ENCODE data around the gene SEC23B. TPM values are rescaled to one million over a fixed set of nuclear protein-coding genes. Genes with fewer than 3 reads are reported as not detected.
"Not testable (repeated sequence)": the region's sequence is repeated elsewhere in the genome, so short reads cannot be mapped to it uniquely, and the experiment has no call there.

The SEC23B gene
- total RNA-seq, 5 donors from 2014 or later (not counting 1 experiment from before 2014, with no cell fraction given): 34.7 to 51.3 (median 42.1) TPM

DNA sequence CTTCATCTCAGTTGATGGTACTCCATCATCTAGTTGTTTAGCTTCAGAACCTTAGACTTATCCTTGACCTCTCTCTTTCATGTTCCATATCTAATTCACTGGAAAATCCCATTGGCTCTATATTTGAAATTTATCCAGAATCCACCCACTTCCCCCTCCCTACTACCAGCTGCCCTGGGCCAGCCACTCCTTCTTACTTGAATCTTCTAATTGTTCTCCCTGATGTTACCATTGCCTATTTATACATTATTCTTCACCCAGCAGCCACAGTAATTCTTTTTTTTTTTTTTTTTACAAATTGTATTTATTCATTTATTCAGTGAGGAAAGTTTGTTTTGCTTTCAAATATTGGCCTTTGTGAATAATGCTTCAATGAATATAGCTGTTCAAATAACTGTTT, 8.2 kb downstream of the SEC23B start:
- H3K36me3 Mint-ChIP-seq: peaks cover 23% of the 10 kb centered on the region
- H3K9me3 Mint-ChIP-seq: no peaks in the 10 kb centered on the region
- H3K4me3 Mint-ChIP-seq: no peak overlapping the region
- no peak overlapping the region for H3K27ac ChIP-seq (ENCODE audit: low read length)
- no peak overlapping the region for H3K4me3 ChIP-seq (ENCODE audit: control insufficient read depth in 1 of 2, extremely low read depth in 1 of 2, low read length in 1 of 2)
- ATAC-seq (replicated peaks in 1 of 4) (no peak), DNase-seq (no peak)
- no peaks in the 10 kb centered on the region for H3K27me3 Mint-ChIP-seq
- no peaks in the 10 kb centered on the region for H3K27me3 ChIP-seq (replicated peaks in 1 of 2; ENCODE audit: control insufficient read depth in 2 of 2, extremely low read depth in 1 of 2, insufficient read depth in 2 of 2, low read length in 1 of 2)
- H3K27ac Mint-ChIP-seq: no peak overlapping the region
- H3K4me1 Mint-ChIP-seq: peaks cover 16 to 30% (median 20%) of the 10 kb centered on the region in 3 donors
- ChIA-PET CTCF (interaction anchor here in 1 of 2 donors (0.5 to 0.9 kb wide), 2 partner anchors 9 to 138 kb away, joined by 3 to 4 read pairs; no protein-coding TSS in a partner anchor), POLR2A (interaction anchor here (0.6 to 1.2 kb wide), 9 partner anchors 9 to 1903 kb away, joined by 4 to 10 read pairs (median 7); no protein-coding TSS in a partner anchor)
- no peaks in the 10 kb centered on the region for H3K9me3 ChIP-seq
- H3K4me1 ChIP-seq (ENCODE audit: control insufficient read depth in 1 of 2, extremely low read depth in 1 of 2, insufficient read depth in 2 of 2, low read length in 2 of 2): peaks cover 0 to 4% of the 10 kb centered on the region in 2 experiments
- H3K36me3 ChIP-seq (ENCODE audit: control insufficient read depth in 2 of 2, extremely low read depth in 1 of 2, insufficient read depth in 1 of 2, low read length in 1 of 2): peaks cover 2 to 27% of the 10 kb centered on the region in 2 donors

DNA sequence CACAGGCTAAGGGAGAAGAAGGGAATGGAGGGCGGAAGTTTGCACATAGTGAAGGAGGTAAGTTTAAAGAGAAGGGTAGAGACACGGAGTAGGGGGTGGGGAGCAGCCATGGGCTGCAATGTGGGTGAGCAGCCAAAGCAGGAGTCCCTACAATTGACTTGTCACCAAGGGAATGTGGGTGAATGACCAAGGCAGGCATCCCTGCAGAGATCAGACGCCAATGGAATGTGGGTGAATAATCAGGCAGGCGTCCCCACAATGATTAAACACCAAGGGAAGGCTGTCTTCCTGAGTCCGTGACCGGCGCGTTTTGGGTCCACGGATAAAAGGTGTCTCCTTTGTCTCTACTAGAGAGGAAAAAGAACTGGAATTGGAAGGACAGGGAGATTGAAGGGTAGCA, 14.3 kb downstream of the SEC23B start:
- H3K36me3 Mint-ChIP-seq: peaks cover 26% of the 10 kb centered on the region
- H3K4me3 Mint-ChIP-seq; H3K9me3 ChIP-seq; DNase-seq; H3K27me3 ChIP-seq (replicated peaks in 1 of 2; ENCODE audit: control insufficient read depth in 2 of 2, extremely low read depth in 1 of 2, insufficient read depth in 2 of 2, low read length in 1 of 2); H3K27me3 Mint-ChIP-seq; POLR2A ChIA-PET; H3K27ac Mint-ChIP-seq; CTCF ChIA-PET; H3K4me1 Mint-ChIP-seq; ATAC-seq (replicated peaks in 1 of 4); H3K27ac ChIP-seq (ENCODE audit: low read length); H3K4me3 ChIP-seq (ENCODE audit: control insufficient read depth in 1 of 2, extremely low read depth in 1 of 2, low read length in 1 of 2); H3K9me3 Mint-ChIP-seq; H3K4me1 ChIP-seq (ENCODE audit: control insufficient read depth in 1 of 2, extremely low read depth in 1 of 2, insufficient read depth in 2 of 2, low read length in 2 of 2): not testable (repeated sequence)
- peaks cover 9 to 32% of the 10 kb centered on the region in 2 donors for H3K36me3 ChIP-seq (ENCODE audit: control insufficient read depth in 2 of 2, extremely low read depth in 1 of 2, insufficient read depth in 1 of 2, low read length in 1 of 2)
- WGBS (ENCODE audit: insufficient coverage): 94% methylated on average over 5 of the region's 9 CpGs

DNA sequence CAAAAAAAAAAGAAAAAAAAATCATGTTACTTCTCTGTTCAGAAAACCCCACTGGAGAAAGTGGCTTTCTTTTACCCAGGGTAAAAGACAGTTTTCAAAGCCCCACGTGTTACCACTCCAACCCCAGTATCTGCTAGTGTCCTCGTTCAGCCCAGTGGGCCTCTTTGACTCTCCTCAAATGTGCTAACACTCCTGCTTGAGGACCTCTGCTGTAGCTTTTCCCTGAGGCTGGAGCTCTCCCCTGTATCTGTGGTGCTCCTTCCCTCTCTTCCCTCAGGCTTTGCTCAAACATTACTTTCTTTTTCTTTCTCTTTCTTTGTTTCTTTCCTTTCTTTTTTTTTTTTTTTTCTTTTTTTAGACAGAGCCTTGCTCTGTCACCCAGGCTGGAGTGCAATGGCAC, 15.3 kb downstream of the SEC23B start:
- WGBS (ENCODE audit: insufficient coverage): 100% methylated on average over 2 of the region's 2 CpGs

DNA sequence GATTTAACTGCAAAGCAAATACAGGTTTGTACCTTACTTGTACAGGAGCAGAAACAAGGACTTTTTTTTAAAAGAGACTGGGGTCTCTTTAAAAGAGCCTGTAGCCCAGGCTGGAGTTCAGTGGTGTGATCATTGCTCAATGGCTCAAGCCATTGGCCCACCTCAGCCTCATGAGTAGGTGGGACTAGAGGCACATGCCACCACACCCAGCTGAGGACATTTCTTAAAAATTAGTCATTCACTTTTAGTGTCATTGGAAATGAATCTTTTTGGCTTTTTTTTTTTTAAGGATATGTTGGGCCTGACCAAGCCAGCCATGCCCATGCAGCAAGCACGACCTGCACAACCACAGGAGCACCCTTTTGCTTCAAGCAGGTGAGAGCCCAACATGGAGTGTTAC, 16.9 kb downstream of the SEC23B start:
- H3K27me3 ChIP-seq (replicated peaks in 1 of 2; ENCODE audit: control insufficient read depth in 2 of 2, extremely low read depth in 1 of 2, insufficient read depth in 2 of 2, low read length in 1 of 2): no peaks in the 10 kb centered on the region
- H3K4me3 ChIP-seq (ENCODE audit: control insufficient read depth in 1 of 2, extremely low read depth in 1 of 2, low read length in 1 of 2): no peak overlapping the region
- Mint-ChIP-seq H3K27ac (no peak overlapping the region), H3K4me1 (no peaks in the 10 kb centered on the region), H3K36me3 (peaks cover 45% of the 10 kb centered on the region), H3K4me3 (no peak overlapping the region), H3K9me3 (no peaks in the 10 kb centered on the region), H3K27me3 (no peaks in the 10 kb centered on the region)
- ChIA-PET CTCF (no interaction called here), POLR2A (no interaction called here)
- H3K4me1 ChIP-seq (ENCODE audit: control insufficient read depth in 1 of 2, extremely low read depth in 1 of 2, insufficient read depth in 2 of 2, low read length in 2 of 2): no peaks in the 10 kb centered on the region
- peaks cover 15 to 55% of the 10 kb centered on the region in 2 donors for H3K36me3 ChIP-seq (ENCODE audit: control insufficient read depth in 2 of 2, extremely low read depth in 1 of 2, insufficient read depth in 1 of 2, low read length in 1 of 2)
- DNase-seq: no peak
- no peak for ATAC-seq (replicated peaks in 1 of 4)
- H3K9me3 ChIP-seq: no peaks in the 10 kb centered on the region
- H3K27ac ChIP-seq (ENCODE audit: low read length): no peak overlapping the region
- no CpG with 5 or more reads among the region's 1 CpG for WGBS (ENCODE audit: insufficient coverage)

More for the DNA sequence above, 15.3 kb downstream of the SEC23B start:
- Mint-ChIP-seq H3K9me3 (no peaks in the 10 kb centered on the region), H3K27me3 (no peaks in the 10 kb centered on the region), H3K27ac (no peak overlapping the region), H3K4me3 (no peak overlapping the region), H3K36me3 (peaks cover 30% of the 10 kb centered on the region), H3K4me1 (no peaks in the 10 kb centered on the region)
- Histone ChIP-seq H3K4me3 (ENCODE audit: control insufficient read depth in 1 of 2, extremely low read depth in 1 of 2, low read length in 1 of 2) (no peak overlapping the region), H3K4me1 (ENCODE audit: control insufficient read depth in 1 of 2, extremely low read depth in 1 of 2, insufficient read depth in 2 of 2, low read length in 2 of 2) (no peaks in the 10 kb centered on the region), H3K36me3 (ENCODE audit: control insufficient read depth in 2 of 2, extremely low read depth in 1 of 2, insufficient read depth in 1 of 2, low read length in 1 of 2) (peaks cover 9 to 39% of the 10 kb centered on the region in 2 donors), H3K27ac (ENCODE audit: low read length) (no peak overlapping the region), H3K9me3 (no peaks in the 10 kb centered on the region), H3K27me3 (replicated peaks in 1 of 2; ENCODE audit: control insufficient read depth in 2 of 2, extremely low read depth in 1 of 2, insufficient read depth in 2 of 2, low read length in 1 of 2) (no peaks in the 10 kb centered on the region)
- ChIA-PET CTCF (interaction anchor here in 1 of 2 donors (0.7 kb wide), 1 partner anchor 62 kb away, joined by 5 read pairs; no protein-coding TSS in a partner anchor), POLR2A (no interaction called here)
- ATAC-seq (replicated peaks in 1 of 4) (no peak), DNase-seq (no peak)

- CTCF ChIA-PET; H3K27me3 ChIP-seq (replicated peaks in 1 of 2; ENCODE audit: control insufficient read depth in 2 of 2, extremely low read depth in 1 of 2, insufficient read depth in 2 of 2, low read length in 1 of 2); H3K4me3 ChIP-seq (ENCODE audit: control insufficient read depth in 1 of 2, extremely low read depth in 1 of 2, low read length in 1 of 2); ATAC-seq (replicated peaks in 1 of 4); H3K4me1 Mint-ChIP-seq; H3K9me3 Mint-ChIP-seq; H3K27me3 Mint-ChIP-seq; H3K4me1 ChIP-seq (ENCODE audit: control insufficient read depth in 1 of 2, extremely low read depth in 1 of 2, insufficient read depth in 2 of 2, low read length in 2 of 2); H3K27ac ChIP-seq (ENCODE audit: low read length); H3K9me3 ChIP-seq; H3K27ac Mint-ChIP-seq; H3K4me3 Mint-ChIP-seq; DNase-seq: not testable (repeated sequence)
- POLR2A ChIA-PET: interaction anchor here in 1 of 2 donors (0.7 kb wide), 1 partner anchor 921 kb away, joined by 4 read pairs; no protein-coding TSS in a partner anchor
- 89% methylated on average over 12 of the region's 14 CpGs for WGBS (ENCODE audit: insufficient coverage)
- H3K36me3 Mint-ChIP-seq: peaks cover 57% of the 10 kb centered on the region
- H3K36me3 ChIP-seq (ENCODE audit: control insufficient read depth in 2 of 2, extremely low read depth in 1 of 2, insufficient read depth in 1 of 2, low read length in 1 of 2): peaks cover 22 to 72% of the 10 kb centered on the region in 2 donors
Observed at GRCh38 chr20:18526761-18527160, 19.0 kb downstream of the SEC23B start.

DNA sequence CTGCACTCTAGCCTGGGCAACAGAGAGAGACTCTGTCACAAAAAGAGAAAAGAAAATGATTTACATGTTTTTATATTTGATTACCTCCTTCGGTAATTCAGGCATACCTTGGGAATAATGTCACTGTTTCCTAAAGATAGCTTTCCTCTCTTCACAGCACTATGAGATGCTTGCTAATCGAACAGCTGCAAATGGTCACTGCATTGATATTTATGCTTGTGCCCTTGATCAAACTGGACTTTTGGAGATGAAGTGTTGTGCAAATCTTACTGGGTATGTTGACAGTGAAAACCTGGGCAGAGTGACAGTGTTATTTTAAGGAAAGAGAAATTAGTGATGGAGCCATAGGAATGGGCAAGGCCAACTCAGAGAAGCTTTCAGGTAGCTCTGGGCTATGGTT, 19.6 kb downstream of the SEC23B start:
- no peaks in the 10 kb centered on the region for H3K27me3 Mint-ChIP-seq
- Histone ChIP-seq H3K4me3 (ENCODE audit: control insufficient read depth in 1 of 2, extremely low read depth in 1 of 2, low read length in 1 of 2) (no peak overlapping the region), H3K4me1 (ENCODE audit: control insufficient read depth in 1 of 2, extremely low read depth in 1 of 2, insufficient read depth in 2 of 2, low read length in 2 of 2) (no peaks in the 10 kb centered on the region), H3K9me3 (no peaks in the 10 kb centered on the region), H3K27me3 (replicated peaks in 1 of 2; ENCODE audit: control insufficient read depth in 2 of 2, extremely low read depth in 1 of 2, insufficient read depth in 2 of 2, low read length in 1 of 2) (no peaks in the 10 kb centered on the region), H3K36me3 (ENCODE audit: control insufficient read depth in 2 of 2, extremely low read depth in 1 of 2, insufficient read depth in 1 of 2, low read length in 1 of 2) (peaks cover 28 to 74% of the 10 kb centered on the region in 2 donors), H3K27ac (ENCODE audit: low read length) (no peak overlapping the region)
- no peaks in the 10 kb centered on the region for H3K4me1 Mint-ChIP-seq
- peaks cover 63% of the 10 kb centered on the region for H3K36me3 Mint-ChIP-seq
- H3K27ac Mint-ChIP-seq: no peak overlapping the region
- ATAC-seq (replicated peaks in 1 of 4) (no peak), DNase-seq (no peak)
- no peaks in the 10 kb centered on the region for H3K9me3 Mint-ChIP-seq
- CTCF ChIA-PET: no interaction called here
- POLR2A ChIA-PET: interaction anchor here (0.7 to 1.0 kb wide), 2 partner anchors 18 to 922 kb away, joined by 3 to 4 read pairs; no protein-coding TSS in a partner anchor
- no peak overlapping the region for H3K4me3 Mint-ChIP-seq
- WGBS (ENCODE audit: insufficient coverage): 100% methylated on average over 1 of the region's 2 CpGs

DNA sequence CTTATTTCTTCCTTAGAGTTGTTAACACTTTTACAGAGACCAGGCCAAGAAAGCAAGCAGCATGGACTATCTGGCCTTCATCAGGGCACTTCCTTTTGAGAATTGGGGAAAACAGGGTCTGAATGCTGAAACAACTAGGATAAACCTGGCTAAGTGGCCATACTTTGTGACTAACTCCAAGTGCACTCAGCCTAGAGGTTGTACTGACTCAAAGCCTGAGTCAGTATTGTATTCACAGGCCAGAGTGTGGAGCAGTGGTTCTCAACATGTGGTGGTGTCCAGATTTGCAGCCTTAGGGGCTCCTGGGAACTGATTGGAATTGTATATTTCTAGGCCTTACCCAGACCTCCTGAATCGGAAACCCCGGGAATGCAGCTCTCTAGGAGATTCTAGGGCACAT, 20.1 kb downstream of the SEC23B start:
- H3K27me3 ChIP-seq (replicated peaks in 1 of 2; ENCODE audit: control insufficient read depth in 2 of 2, extremely low read depth in 1 of 2, insufficient read depth in 2 of 2, low read length in 1 of 2): no peaks in the 10 kb centered on the region
- CTCF ChIA-PET: no interaction called here
- Mint-ChIP-seq H3K4me1 (no peaks in the 10 kb centered on the region), H3K9me3 (no peaks in the 10 kb centered on the region), H3K27ac (no peak overlapping the region), H3K4me3 (no peak overlapping the region), H3K36me3 (peaks cover 68% of the 10 kb centered on the region), H3K27me3 (no peaks in the 10 kb centered on the region)
- H3K9me3 ChIP-seq: no peaks in the 10 kb centered on the region
- H3K36me3 ChIP-seq (ENCODE audit: control insufficient read depth in 2 of 2, extremely low read depth in 1 of 2, insufficient read depth in 1 of 2, low read length in 1 of 2): peaks cover 30 to 79% of the 10 kb centered on the region in 2 donors
- H3K27ac ChIP-seq (ENCODE audit: low read length): no peak overlapping the region
- POLR2A ChIA-PET: interaction anchor here in 1 of 2 donors (1.0 kb wide), 1 partner anchor 18 kb away, joined by 3 read pairs; no protein-coding TSS in a partner anchor
- 93% methylated on average over 2 of the region's 2 CpGs for WGBS (ENCODE audit: insufficient coverage)
- ATAC-seq (replicated peaks in 1 of 4) (no peak), DNase-seq (no peak)
- H3K4me1 ChIP-seq (ENCODE audit: control insufficient read depth in 1 of 2, extremely low read depth in 1 of 2, insufficient read depth in 2 of 2, low read length in 2 of 2): no peaks in the 10 kb centered on the region
- H3K4me3 ChIP-seq (ENCODE audit: control insufficient read depth in 1 of 2, extremely low read depth in 1 of 2, low read length in 1 of 2): no peak overlapping the region
